GM10847 (cell line): Measurements from ENCODE around the gene WDPCP.
A peak's percentile ranks its signal among the peaks of the same experiment; 100 is the strongest.

Source experiments
- POLR2A ChIP-seq: IDR thresholded peaks from 2 replicates; pipeline ENCODE4 v1.6.1; 2011; ENCODE audit not compliant: insufficient read length; ENCODE audit errors: extremely low read depth

Gene WDPCP, protein sequence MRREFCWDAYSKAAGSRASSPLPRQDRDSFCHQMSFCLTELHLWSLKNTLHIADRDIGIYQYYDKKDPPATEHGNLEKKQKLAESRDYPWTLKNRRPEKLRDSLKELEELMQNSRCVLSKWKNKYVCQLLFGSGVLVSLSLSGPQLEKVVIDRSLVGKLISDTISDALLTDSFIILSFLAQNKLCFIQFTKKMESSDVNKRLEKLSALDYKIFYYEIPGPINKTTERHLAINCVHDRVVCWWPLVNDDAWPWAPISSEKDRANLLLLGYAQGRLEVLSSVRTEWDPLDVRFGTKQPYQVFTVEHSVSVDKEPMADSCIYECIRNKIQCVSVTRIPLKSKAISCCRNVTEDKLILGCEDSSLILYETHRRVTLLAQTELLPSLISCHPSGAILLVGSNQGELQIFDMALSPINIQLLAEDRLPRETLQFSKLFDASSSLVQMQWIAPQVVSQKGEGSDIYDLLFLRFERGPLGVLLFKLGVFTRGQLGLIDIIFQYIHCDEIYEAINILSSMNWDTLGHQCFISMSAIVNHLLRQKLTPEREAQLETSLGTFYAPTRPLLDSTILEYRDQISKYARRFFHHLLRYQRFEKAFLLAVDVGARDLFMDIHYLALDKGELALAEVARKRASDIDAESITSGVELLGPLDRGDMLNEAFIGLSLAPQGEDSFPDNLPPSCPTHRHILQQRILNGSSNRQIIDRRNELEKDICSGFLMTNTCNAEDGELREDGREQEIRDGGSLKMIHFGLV

DNA sequence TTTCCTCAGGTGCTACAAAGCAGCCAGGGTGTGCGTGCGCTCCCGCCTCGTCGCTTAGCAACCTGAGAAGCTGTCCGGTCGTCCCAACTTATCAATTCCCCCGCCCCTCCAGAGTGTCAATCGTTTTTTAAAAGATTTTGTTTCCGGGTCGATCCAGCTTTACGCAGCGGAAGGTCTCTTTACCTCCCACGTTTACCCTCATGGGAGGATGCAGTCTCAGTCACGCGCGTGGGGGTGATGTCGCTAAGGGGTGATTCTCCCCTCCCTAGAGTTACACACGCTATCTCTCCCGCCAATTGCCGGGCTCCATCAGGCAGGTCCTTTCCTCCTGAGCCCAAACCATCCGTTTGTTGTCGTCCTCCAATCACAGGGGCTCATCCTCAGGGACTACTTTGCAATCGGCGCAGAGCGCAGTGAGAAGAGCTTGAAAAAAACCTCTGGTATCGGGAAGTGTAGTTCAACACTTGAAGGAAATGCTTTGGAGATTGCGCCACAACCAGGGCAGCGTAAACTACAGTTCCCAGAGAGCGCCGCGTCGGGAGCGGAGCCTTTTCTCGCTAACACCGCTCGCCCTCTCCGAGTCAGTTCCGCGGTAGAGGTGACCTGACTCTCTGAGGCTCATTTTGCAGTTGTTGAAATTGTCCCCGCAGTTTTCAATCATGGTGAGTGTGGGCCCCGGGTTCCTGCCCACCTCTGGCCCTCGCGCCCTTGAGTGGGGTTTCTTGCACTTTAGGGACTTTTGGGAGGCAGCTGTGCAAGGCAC, at the start of gene WDPCP, which contains the start of gene MDH1:
TSS of gene WDPCP (minus strand) at position 93 of the 763 bp plus-strand sequence. CDS start 206 bp downstream, outside the sequence.
TSS of gene MDH1 (plus strand) at position 579 of the 763 bp plus-strand sequence. CDS start at position 660, 81 bp downstream.
- peak; percentile 64 for TF ChIP-seq POLR2A

DNA sequence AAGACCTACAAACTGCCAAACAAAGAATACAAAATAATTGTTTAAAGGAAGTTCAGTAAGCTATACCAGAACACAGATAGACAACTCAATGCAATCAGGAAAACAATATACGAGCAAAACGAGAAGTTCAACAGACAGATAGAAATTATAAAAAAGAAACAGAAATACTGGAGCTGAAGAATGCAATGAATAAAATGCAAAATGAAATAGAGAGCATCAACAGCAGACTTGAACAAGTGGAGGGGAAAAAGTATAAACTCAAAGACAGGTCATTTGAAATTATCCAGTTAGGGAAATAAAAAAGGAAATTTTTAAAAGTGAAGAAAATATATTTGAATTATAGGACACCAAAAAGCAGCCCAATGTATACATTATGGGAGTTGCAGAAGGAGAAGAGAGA, 44.1 kb upstream of the WDPCP start:
- TF ChIP-seq POLR2A = no peak

DNA sequence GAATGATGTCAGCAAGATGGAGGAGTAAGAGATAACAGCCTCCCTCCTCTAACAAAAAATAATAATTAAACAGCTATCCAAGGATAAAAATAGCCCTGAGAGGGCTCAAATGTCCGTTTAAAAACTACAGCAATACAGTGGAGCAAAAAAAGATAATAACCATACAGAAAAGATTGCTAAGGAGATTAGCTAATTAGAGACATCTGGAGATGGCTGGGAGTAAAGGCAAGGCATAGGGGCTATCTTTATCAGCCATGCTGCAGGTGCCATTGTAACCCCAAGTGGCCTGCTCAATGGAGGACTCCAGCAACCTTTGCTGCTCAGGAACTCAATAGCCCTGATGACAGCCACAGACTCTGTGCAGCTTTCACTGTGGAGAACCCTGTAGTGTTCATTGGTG, 43.2 kb upstream of the WDPCP start:
- no peak for TF ChIP-seq POLR2A

DNA sequence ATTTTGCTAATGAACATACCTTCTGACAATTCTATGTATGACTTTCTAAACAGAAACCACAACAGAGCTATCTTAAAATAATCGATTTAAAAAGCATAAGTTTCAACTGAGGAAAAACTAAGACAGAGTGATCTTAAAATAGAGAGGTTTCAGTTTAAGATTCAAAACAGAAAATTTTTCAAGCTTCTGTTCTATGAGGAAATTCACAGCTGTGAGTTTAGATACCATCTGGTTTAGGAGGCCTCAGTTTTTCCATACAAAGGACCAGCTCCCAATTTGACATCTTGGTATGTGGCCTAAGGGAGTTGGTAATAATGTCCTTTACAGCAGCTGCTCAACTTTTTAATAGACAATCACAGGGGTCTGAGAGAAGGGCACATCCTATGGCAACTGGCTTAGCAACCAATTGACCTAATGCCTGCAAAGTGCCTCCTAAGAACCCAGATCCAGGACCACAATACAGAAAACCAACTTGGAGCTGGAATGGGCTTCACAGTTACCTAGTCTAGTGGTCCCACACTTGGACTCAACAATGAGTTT, 40.2 kb upstream of the WDPCP start:
- no peak for TF ChIP-seq POLR2A

DNA sequence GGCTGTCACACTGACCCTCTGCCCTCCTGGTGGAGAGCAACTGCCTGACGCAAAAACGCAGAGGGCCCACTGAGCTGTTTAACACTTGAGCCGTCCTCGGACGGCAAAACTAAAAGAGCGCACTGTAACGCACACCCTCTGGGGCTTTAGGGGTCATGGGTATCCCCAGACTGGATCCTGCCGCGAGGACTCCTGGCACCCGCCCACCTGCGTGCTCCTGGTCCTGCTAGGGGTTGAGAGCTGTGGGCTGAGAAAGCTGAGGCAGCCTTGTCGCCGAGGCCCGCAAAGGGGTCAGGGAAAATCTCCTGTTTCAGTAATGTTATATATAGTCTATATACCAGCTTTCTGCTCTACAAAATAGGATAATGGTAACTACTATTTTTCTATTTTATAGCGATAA, 39.6 kb upstream of the WDPCP start:
- no peak for TF ChIP-seq POLR2A

DNA sequence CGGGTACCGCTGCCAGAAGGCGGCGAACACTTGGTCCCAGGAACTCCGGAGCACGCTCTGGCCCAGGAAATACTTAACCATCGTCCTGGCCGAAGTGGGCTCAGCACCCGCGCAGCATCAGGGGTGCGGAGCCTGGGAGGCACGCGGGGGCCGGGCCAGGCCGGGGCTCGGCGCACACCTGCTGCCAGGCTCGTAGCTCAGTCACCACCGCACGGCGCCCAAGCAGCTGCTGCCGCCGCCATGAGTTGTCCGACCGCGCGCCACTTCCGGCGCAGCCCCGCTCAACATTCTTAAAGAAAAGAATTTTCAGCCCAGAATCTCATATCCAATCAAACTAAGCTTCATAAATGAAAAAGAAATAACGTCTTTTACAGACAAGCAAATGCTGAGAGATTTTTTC, 34.5 kb upstream of the WDPCP start:
- TF ChIP-seq POLR2A = no peak

DNA sequence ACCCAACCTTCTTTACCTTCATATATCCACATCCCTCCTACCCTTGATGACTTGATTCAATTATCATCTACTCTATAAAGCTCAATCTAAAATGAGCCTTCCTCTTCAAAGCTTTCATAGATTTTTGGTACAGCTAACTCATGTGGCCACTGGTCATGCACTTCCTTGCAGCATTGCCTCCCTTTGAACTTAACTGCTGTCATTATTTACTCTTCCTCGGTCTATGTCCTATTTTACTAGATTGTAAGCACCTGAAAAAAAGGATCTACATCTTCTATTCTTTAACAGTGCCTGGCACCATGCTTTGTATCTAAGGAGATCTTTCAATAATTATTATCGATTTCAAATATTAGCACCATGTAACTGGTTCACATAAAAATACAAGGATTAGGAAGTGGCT, 31.1 kb upstream of the WDPCP start:
- TF ChIP-seq POLR2A = no peak

DNA sequence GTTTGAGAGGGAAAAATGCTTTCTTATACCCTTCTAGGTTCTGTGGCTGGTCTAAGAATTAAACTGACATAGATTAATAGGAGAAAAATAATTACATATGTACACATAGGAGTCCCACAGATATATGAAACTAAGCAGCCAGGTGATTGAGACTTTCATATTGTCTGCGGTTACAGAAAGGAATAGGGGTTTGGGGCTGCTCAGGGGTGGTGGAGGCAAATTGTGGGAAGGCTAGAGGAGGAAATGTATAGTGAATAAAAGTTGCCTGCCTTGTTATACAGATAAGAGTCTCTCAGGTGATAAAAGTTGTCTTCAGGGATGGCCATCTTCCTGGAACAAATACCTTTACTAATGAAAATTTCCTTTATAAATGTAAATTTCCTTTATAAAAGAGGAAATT, 29.1 kb upstream of the WDPCP start:
- no peak for TF ChIP-seq POLR2A

DNA sequence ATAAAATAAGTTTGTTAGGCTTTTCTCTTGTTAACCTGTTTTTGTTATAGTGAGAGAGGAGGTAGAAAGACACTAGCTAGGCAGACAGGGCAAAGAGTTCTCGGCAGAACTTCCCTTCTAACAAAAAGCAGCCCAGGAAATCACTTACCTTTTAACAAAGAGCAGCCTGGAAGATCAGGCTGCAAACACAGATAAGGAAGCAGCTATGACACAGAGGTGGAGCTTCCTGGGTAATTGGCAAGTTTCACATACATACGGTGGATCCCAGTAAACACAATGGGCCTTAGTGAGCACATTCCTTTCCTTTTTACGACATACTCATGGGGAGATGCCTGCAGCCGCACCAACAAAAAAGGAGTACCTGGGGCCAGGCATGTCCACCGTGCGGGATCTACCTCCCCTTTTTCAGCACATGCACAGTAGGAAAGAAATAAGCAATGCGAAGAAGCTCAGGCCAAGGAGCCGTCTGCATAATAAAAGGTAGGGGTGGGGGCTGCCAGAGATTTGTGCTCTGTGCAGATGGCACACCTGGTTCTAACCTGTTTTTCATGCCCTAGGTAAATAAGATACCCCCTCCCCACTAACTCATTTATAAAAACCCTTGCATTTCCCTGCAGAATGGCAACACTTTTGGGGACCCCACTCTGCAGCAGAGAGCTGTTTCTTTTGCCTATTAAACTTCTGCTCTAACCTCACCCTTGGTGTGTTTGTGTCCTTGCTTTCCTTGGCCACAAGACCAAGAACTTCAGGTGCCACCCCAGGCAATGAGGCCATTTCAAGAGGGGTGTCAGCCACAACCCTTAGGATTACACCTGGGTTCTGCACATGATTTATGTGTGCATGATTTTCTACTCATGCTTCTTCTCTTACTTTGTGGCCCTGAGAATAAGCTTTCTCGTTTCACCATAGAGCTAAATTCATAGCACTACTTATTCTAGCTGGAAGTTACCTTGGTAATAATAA, 27.0 kb upstream of the WDPCP start:
- no peak for TF ChIP-seq POLR2A

DNA sequence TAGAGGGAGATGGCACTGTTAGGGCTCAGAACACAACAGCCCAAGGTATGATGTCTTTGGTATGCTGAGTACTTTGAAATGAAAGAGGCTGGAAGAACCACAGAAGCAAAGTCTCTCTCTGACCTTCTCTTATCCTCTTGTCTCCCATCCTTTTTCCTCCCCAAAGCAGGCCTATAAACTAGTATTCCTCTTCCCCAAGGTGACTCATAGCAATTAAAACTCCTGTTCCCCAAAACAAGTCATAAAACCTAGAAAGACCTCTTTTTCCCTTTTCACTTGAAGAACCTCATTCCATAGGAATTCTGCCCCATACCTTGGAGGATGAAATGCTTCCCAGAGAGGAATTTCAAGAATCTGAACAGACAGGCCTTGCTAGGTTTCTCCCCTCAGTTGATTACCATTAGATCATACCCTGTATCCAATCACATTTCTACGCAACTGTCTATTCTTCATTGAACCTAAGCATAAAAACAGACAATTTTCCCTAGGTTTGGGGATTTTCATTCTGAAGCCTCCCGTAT, 26.2 kb upstream of the WDPCP start:
- TF ChIP-seq POLR2A = no peak

DNA sequence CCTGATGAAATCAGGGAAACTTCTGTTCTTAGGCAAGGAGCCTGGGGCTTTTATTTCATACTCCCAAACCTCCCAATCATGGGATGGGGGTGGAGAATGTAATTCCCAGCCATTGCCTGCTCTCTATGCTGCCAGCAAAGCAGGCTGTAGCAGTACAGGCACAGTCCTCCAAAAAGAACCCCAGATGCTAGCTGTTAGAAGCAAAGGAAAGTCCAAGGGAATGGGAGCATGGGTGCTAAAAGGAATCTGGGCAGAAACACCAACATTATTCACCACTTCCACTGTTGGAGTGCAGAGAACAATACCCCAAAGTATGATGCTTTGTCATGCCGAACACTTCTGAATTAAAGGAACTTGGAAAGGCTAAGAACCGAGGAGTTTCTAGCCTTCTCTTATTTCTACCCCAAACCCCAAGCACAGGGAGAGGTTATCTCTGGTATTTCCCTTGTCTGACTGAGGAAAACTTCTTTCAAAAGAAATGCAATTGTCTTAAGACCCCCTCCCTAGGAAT, 25.2 kb upstream of the WDPCP start:
- TF ChIP-seq POLR2A = no peak

DNA sequence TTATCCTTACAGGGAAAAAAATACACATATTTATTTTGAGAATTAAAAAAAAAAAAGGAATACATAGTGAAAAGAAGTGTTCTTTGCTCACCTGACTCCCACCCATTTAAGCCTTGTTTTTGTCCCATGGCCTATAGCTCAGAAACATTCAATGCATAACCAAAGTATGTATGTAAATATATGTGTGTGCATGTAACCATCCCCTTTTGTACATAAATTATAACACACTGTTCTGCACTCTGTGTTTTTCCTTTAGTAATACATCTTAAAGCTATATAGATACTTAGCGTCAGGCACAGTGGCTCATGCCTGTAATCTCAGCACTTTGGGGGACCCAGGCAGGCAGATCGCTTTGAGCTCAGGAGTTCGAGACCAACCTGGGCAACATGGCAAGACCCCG, 22.2 kb upstream of the WDPCP start:
- TF ChIP-seq POLR2A = no peak

DNA sequence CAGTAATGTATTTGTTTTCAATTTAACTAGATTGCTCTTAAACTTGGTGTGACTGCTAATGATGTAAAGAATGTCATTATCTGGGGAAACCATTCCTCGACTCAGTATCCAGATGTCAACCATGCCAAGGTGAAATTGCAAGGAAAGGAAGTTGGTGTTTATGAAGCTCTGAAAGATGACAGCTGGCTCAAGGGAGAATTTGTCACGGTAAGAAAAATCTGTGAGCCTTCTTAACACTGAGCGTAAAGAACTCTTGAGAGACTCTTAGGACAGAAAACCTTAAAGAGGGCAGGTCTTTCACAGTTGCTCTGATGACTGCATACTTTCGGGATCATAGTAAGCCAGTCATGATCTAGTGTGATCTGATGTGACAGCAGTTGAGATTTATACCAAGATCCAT, 16.4 kb upstream of the WDPCP start:
- TF ChIP-seq POLR2A = no peak
